AG04450 (cell line): ENCODE measurements around the gene SPANXN3. TPM values are rescaled to one million over a fixed set of nuclear protein-coding genes. Genes with fewer than 3 reads are reported as not detected.
"Not testable (repeated sequence)": the region's sequence is repeated elsewhere in the genome, so short reads cannot be mapped to it uniquely, and the experiment has no call there.

Source experiments
- CTCF ChIA-PET: fragments of 300-600, 350-600 bp; formaldehyde crosslinking; extraction: SDS; loops from one replicate; lab custom pipeline; 2022; ENCODE audit warnings: antibody characterized with exemption, inconsistent platforms; lab: Charles Lee
- POLR2A ChIA-PET: fragments of 350-600 bp; formaldehyde crosslinking; extraction: SDS; loops from one replicate; lab custom pipeline; 2021; ENCODE audit warnings: antibody characterized with exemption, inconsistent platforms; lab: Yijun Ruan, JAX
- DNase-seq: peaks from one replicate; pipeline ENCODE4 v3.0.0-alpha.2; 2011; ENCODE audit warnings: low read depth, low spot score
- H3K27ac ChIP-seq: one replicate; pipeline ENCODE4 v1.5.1; 2012; ENCODE audit warnings: low read depth, low read length, control low read depth
- H3K27me3 ChIP-seq: one replicate; pipeline ENCODE4 v1.6.0; 2012; ENCODE audit warnings: low read length; ENCODE audit not compliant: control insufficient read depth, insufficient read depth
- H3K4me3 ChIP-seq: 2 replicates; pipeline ENCODE4 v1.5.1; 2011; ENCODE audit warnings: mild to moderate bottlenecking, low read depth, low read length, control low read depth
- H3K9me3 ChIP-seq: 2 replicates; pipeline ENCODE4 v1.5.1; 2012; ENCODE audit warnings: low read length; ENCODE audit not compliant: control insufficient read depth, insufficient read depth
- CTCF ChIP-seq: IDR thresholded peaks from 2 replicates; pipeline ENCODE4 v1.5.1; 2011; ENCODE audit warnings: low read depth, low read length, control low read depth, inconsistent platforms
- polyA minus RNA-seq: library from RNA; depleted of rRNA, polyadenylated mRNA; stranded (reverse); fragments of >200 nt; gene quantifications from 2 replicates; pipeline ENCODE4 v1.2.3, GENCODE V29; 2011; rRNA and poly(A)+ RNA removed
- polyA plus RNA-seq: library from polyadenylated mRNA; depleted of rRNA; stranded (reverse); fragments of >200 nt; gene quantifications from 2 replicates; pipeline ENCODE4 v1.2.3, GENCODE V29; 2011; rRNA removed

The SPANXN3 gene
- not detected in 2 replicates for polyA plus RNA-seq
- not detected in 2 replicates for polyA minus RNA-seq

GRCh38 chrX:143517375-143517774 lies at the start of gene SPANXN3:
Gene SPANXN3 (minus strand): TSS chrX:143517475. CDS start chrX:143517391, 84 bp downstream.
- CTCF ChIA-PET, H3K9me3 ChIP-seq: not testable (repeated sequence)

GRCh38 chrX:143536176-143536575 lies 18.9 kb upstream of the SPANXN3 start:
- Histone ChIP-seq H3K27ac (no peak overlapping the region), H3K9me3 (peaks cover 3% of the 10 kb centered on the region), H3K4me3 (no peak overlapping the region), H3K27me3 (no peaks in the 10 kb centered on the region)
- no peak for DNase-seq
- ChIA-PET POLR2A (no interaction called here), CTCF (no interaction called here)
- TF ChIP-seq CTCF, result no peak

More at GRCh38 chrX:143517375-143517774, at the start of gene SPANXN3:
- DNase-seq, H3K27me3 ChIP-seq, POLR2A ChIA-PET, H3K4me3 ChIP-seq, H3K27ac ChIP-seq: not testable (repeated sequence)

DNA sequence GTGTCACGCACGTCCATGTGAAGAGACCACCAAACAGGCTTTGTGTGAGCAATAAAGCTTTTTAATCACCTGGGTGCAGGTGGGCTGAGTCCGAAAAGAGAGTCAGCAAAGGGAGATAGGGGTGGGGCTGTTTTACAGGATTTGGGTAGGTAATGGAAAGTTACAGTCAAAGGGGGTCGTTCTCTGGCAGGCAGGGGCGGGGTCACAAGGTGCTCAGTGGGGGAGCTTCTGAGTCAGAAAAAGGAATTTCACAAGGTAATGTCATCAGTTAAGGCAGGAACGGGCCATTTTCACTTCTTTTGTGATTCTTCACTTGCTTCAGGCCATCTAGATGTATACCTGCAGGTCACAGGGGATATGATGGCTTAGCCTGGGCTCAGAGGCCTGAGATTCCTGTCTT lies 15.1 kb downstream of the SPANXN3 start:
- H3K27ac ChIP-seq, POLR2A ChIA-PET, H3K27me3 ChIP-seq, DNase-seq, H3K4me3 ChIP-seq, H3K9me3 ChIP-seq, CTCF ChIA-PET: not testable (repeated sequence)

GRCh38 chrX:143500751-143501150 lies 16.5 kb downstream of the SPANXN3 start:
- Histone ChIP-seq H3K27me3 (no peaks in the 10 kb centered on the region), H3K9me3 (peaks cover 3% of the 10 kb centered on the region; the same call in 1 of the 2 replicates), H3K27ac (no peak overlapping the region), H3K4me3 (no peak overlapping the region)
- no peak for DNase-seq
- no peak for TF ChIP-seq CTCF
- ChIA-PET POLR2A (no interaction called here), CTCF (no interaction called here)

- no peak overlapping the region for H3K27ac ChIP-seq
- no peak overlapping the region for H3K4me3 ChIP-seq
- ChIA-PET CTCF (no interaction called here), POLR2A (no interaction called here)
- no peak for DNase-seq
- no peak for TF ChIP-seq CTCF
- no peaks in the 10 kb centered on the region for H3K9me3 ChIP-seq
- no peaks in the 10 kb centered on the region for H3K27me3 ChIP-seq
Measured at GRCh38 chrX:143486105-143486504, 31.2 kb downstream of the SPANXN3 start.

DNA sequence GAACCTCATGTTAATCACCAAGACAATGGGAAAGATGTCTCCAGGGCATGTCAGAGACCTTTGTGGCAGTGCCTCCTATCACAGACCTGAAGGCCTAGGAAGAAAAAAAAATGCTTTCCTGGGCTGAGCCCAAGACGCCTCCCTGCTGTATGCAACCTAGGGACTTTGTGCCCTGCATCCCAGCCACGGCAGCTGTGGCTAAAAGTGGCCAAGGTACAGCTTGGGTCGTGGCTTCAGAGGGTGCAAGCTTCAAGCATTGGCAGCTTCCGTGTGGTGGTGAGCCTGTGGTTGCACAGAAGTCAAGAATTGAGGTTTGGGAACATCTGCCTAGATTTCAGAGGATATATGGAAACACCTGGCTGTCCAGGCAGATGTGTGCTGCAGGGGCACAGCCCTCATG lies 40.5 kb downstream of the SPANXN3 start:
- no peak for TF ChIP-seq CTCF
- CTCF ChIA-PET, result no interaction called here
- POLR2A ChIA-PET, result no interaction called here

More for the DNA sequence above, 40.5 kb downstream of the SPANXN3 start:
- no peaks in the 10 kb centered on the region for H3K27me3 ChIP-seq
- no peak overlapping the region for H3K4me3 ChIP-seq
- H3K9me3 ChIP-seq, result no peaks in the 10 kb centered on the region
- H3K27ac ChIP-seq, result no peak overlapping the region
- DNase-seq, result no peak
